ENCODE measurements around the gene VIM. TPM values are rescaled to one million over a fixed set of nuclear protein-coding genes. Genes with fewer than 3 reads are reported as not detected.

Gene VIM
- total RNA-seq, 1 donor, result 10,643 TPM

DNA sequence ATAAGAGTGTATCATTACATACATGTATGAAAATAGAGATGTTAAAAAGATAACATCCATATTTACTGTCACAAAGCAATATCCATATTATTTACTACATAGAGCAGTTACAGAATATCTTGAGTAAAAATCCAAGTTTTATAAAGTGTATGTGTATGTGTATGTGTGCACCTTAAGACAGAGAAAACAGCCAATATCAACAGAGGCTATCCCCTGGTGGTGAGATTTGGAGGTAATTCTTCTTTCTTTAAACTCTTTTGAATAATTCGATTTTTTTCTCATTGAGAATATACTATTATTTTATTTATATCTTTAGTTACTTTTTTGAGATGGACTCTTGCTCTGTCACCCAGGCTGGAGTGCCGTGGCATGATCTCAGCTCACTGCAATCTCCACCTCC is 44.9 kb upstream of the VIM start:
- no peaks in the 10 kb centered on the region for H3K36me3 ChIP-seq (ENCODE audit: insufficient read depth, low read length)
- no peak overlapping the region for H3K27ac ChIP-seq (ENCODE audit: low read depth, low read length)
- H3K79me2 ChIP-seq (ENCODE audit: insufficient read depth, low read length), result peaks cover 2% of the 10 kb centered on the region
- no peaks in the 10 kb centered on the region for H4K20me1 ChIP-seq (ENCODE audit: insufficient read depth, low read length)
- H3K9me3 ChIP-seq (ENCODE audit: low read depth, low read length), result no peaks in the 10 kb centered on the region
- H3K4me2 ChIP-seq (ENCODE audit: insufficient read depth, low read length), result no peak overlapping the region
- DNase-seq (ENCODE audit: insufficient read length, low spot score, missing footprints), result no peak
- no peak overlapping the region for H3K4me3 ChIP-seq (ENCODE audit: insufficient read depth, low read length)
- TF ChIP-seq, protein P1, sequence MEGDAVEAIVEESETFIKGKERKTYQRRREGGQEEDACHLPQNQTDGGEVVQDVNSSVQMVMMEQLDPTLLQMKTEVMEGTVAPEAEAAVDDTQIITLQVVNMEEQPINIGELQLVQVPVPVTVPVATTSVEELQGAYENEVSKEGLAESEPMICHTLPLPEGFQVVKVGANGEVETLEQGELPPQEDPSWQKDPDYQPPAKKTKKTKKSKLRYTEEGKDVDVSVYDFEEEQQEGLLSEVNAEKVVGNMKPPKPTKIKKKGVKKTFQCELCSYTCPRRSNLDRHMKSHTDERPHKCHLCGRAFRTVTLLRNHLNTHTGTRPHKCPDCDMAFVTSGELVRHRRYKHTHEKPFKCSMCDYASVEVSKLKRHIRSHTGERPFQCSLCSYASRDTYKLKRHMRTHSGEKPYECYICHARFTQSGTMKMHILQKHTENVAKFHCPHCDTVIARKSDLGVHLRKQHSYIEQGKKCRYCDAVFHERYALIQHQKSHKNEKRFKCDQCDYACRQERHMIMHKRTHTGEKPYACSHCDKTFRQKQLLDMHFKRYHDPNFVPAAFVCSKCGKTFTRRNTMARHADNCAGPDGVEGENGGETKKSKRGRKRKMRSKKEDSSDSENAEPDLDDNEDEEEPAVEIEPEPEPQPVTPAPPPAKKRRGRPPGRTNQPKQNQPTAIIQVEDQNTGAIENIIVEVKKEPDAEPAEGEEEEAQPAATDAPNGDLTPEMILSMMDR (IDR thresholded peaks at IDR 0.05; ENCODE audit: extremely low read depth, low read depth, low read length), result peak; percentile 33
- H3K4me1 ChIP-seq (ENCODE audit: insufficient read depth, low read length), result peaks cover 7% of the 10 kb centered on the region
- H2AFZ ChIP-seq (ENCODE audit: low read length), result no peak overlapping the region
- H3K27me3 ChIP-seq (ENCODE audit: insufficient read depth, low read length), result no peaks in the 10 kb centered on the region

DNA sequence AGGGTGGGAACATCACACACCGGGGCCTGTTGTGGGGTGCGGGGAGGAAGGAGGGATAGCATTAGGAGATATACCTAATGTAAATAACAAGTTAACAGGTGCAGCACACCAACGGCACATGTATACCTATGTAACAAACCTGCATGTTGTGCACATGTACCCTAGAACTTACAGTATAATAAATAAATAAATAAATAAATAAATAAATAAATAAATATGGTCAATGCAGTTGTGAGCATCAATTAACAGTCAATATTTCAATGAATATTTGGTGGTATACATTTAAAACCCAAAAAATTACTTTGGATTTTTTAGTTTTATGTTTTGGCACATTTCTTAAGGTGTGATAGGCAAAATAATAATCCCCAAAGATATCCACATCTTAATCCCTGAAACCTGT is 42.2 kb upstream of the VIM start:
- H3K4me2 ChIP-seq (ENCODE audit: insufficient read depth, low read length), result no peak overlapping the region
- H3K27ac ChIP-seq (ENCODE audit: low read depth, low read length), result no peak overlapping the region
- H3K79me2 ChIP-seq (ENCODE audit: insufficient read depth, low read length), result peaks cover 2% of the 10 kb centered on the region
- no peak for DNase-seq (ENCODE audit: insufficient read length, low spot score, missing footprints)
- no peak overlapping the region for H2AFZ ChIP-seq (ENCODE audit: low read length)
- TF ChIP-seq, protein P1 (IDR thresholded peaks at IDR 0.05; ENCODE audit: extremely low read depth, low read depth, low read length), result no peak
- H4K20me1 ChIP-seq (ENCODE audit: insufficient read depth, low read length), result no peaks in the 10 kb centered on the region
- no peak overlapping the region for H3K4me3 ChIP-seq (ENCODE audit: insufficient read depth, low read length)
- H3K4me1 ChIP-seq (ENCODE audit: insufficient read depth, low read length), result no peaks in the 10 kb centered on the region
- no peaks in the 10 kb centered on the region for H3K36me3 ChIP-seq (ENCODE audit: insufficient read depth, low read length)
- H3K9me3 ChIP-seq (ENCODE audit: low read depth, low read length), result no peaks in the 10 kb centered on the region
- H3K27me3 ChIP-seq (ENCODE audit: insufficient read depth, low read length), result no peaks in the 10 kb centered on the region

DNA sequence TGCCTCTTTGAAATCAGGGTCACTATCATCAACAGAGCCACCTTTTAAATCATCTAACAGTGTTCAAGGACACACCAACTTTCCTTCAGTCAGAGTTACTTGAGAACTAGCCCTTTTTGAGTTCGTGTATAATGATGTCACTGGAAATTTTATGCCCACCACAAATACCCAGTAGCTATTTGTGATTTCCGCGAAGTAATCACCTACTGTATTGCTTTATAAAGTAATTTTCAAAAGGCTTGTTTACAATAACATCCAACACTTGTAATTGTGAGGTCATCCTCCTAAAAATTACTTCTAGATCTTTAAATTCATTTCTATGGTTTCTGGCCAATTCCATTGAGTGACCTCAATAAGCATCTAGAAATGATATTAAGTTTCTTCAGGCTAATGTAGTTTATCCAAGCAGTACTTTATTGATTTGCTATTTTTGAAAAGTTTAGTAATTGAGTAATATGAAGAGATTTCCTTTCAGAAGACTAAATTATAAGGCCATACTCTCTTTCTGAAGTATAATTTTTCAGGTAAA is 39.3 kb upstream of the VIM start:
- peaks cover 5% of the 10 kb centered on the region for H3K79me2 ChIP-seq (ENCODE audit: insufficient read depth, low read length)
- H3K4me2 ChIP-seq (ENCODE audit: insufficient read depth, low read length), result no peak overlapping the region
- no peak overlapping the region for H3K4me3 ChIP-seq (ENCODE audit: insufficient read depth, low read length)
- H3K4me1 ChIP-seq (ENCODE audit: insufficient read depth, low read length), result no peaks in the 10 kb centered on the region
- H2AFZ ChIP-seq (ENCODE audit: low read length), result peak overlapping the region; percentile 28
- H4K20me1 ChIP-seq (ENCODE audit: insufficient read depth, low read length), result no peaks in the 10 kb centered on the region
- no peaks in the 10 kb centered on the region for H3K9me3 ChIP-seq (ENCODE audit: low read depth, low read length)
- H3K27ac ChIP-seq (ENCODE audit: low read depth, low read length), result no peak overlapping the region
- TF ChIP-seq, protein P1 (IDR thresholded peaks at IDR 0.05; ENCODE audit: extremely low read depth, low read depth, low read length), result no peak
- no peaks in the 10 kb centered on the region for H3K36me3 ChIP-seq (ENCODE audit: insufficient read depth, low read length)
- H3K27me3 ChIP-seq (ENCODE audit: insufficient read depth, low read length), result no peaks in the 10 kb centered on the region
- no peak for DNase-seq (ENCODE audit: insufficient read length, low spot score, missing footprints)

DNA sequence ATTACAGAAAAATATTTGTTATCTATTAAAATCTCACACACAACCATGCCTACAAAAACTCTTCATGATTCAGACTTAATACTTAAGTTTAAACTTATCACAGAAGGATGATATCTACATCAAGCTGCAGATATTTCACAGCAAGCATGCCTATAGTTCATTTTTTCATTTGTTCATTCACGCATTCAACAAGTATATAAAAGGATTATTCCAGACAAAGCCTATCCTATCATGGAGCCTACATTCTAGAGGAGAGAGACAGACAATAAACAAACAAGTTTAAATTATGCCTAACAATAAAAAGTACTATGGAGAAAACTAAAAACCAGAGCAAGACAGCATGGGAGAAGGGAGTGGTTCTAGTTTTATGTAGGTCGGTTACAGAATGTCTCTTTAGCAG is 37.4 kb upstream of the VIM start:
- Histone ChIP-seq H3K4me2 (ENCODE audit: insufficient read depth, low read length) (no peak overlapping the region), H3K27me3 (ENCODE audit: insufficient read depth, low read length) (no peaks in the 10 kb centered on the region), H3K9me3 (ENCODE audit: low read depth, low read length) (no peaks in the 10 kb centered on the region), H3K4me1 (ENCODE audit: insufficient read depth, low read length) (no peaks in the 10 kb centered on the region), H2AFZ (ENCODE audit: low read length) (no peak overlapping the region), H3K4me3 (ENCODE audit: insufficient read depth, low read length) (no peak overlapping the region), H3K27ac (ENCODE audit: low read depth, low read length) (no peak overlapping the region), H4K20me1 (ENCODE audit: insufficient read depth, low read length) (no peaks in the 10 kb centered on the region), H3K79me2 (ENCODE audit: insufficient read depth, low read length) (peaks cover 5% of the 10 kb centered on the region), H3K36me3 (ENCODE audit: insufficient read depth, low read length) (no peaks in the 10 kb centered on the region)
- TF ChIP-seq, protein P1 (IDR thresholded peaks at IDR 0.05; ENCODE audit: extremely low read depth, low read depth, low read length), result no peak
- DNase-seq (ENCODE audit: insufficient read length, low spot score, missing footprints), result no peak

Measured in osteoblast (primary cell).